Testis (tissue), 2 donors: Measurements from ENCODE around the gene LMO4.

Experiments
- CTCF ChIP-seq, 3 experiments: fragments of 450-650 bp in 2 of 3; fragments of 200-600 bp in 1 of 3; sonication (generic) in 1 of 3; IDR thresholded peaks; one replicate each; pipeline ENCODE4 v1.5.1; 2016 to 2019; ENCODE audit warnings: antibody characterized with exemption in 3 of 3, mild to moderate bottlenecking in 2 of 3, moderate library complexity in 1 of 3
- POLR2A ChIP-seq: fragments of 450-650 bp; IDR thresholded peaks from one replicate; pipeline ENCODE4 v1.6.1; 2017; ENCODE audit warnings: antibody characterized with exemption, mild to moderate bottlenecking, moderate library complexity

- TF ChIP-seq CTCF (IDR thresholded peaks at IDR 0.05) (no peak), POLR2A (no peak)
These were observed 34.0 kb upstream of the LMO4 start for GRCh38 chr1:87294633-87295032.
